Measurements from ENCODE around the gene SHANK1.

DNA sequence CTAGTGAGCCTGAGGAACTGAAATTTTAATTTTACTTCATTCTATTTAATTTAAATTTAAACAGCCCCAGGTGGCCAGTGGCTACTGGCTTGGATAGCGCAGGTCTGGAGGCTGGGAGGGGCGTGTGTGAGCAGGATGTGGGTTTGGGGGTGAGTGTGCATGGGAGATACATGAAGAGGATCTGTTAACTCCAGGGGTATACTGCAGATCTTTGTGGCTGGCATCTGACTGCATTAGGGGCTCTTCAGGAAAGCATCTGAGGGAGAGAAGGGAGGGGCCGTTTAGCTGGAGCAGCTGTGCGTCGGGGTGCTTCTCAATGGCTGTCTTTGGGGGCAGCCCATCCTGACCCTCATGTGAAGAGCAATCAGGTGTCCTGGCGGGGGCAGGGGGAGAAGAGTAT, 6.8 kb downstream of the SHANK1 start:
- no peak for TF ChIP-seq ZNF274 (IDR thresholded peaks at IDR 0.05; ENCODE audit: low read depth, low read length)
- no peak for TF ChIP-seq SUZ12 (IDR thresholded peaks at IDR 0.05; ENCODE audit: extremely low read depth, insufficient read depth, insufficient read length)

Data from NT2/D1 (cell line).